PC-9 (cell line): Measurements from ENCODE around the gene TNFRSF25.

Experiments used
- CTCF ChIP-seq: fragments of 200-600 bp; sonication (generic); conservative IDR thresholded peaks from 2 replicates; pipeline ENCODE4 v1.6.1; 2017; ENCODE audit warnings: mixed run types, antibody characterized with exemption, mild to moderate bottlenecking, moderate library complexity
- EZH2 ChIP-seq: fragments of 200-600 bp; sonication (generic); IDR thresholded peaks from 2 replicates; pipeline ENCODE4 v1.8.0; 2017; ENCODE audit warnings: antibody characterized with exemption, low read depth

DNA sequence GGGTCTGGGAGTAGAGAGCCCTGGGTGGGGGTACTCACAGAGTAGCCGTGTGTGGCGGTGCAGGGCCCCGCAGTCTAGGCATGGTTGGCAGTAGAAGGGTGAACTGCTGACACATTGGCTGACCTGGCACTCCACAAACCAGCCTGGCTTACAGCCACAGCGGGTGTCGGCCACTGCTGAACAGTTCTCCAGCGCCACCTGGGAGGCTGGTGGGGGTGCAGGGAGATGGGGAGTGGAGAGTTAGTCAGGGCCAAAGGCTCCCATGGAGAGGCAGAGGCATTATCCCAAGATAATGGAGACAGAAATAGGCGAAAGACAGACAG lies 1.5 kb downstream of the TNFRSF25 start:
- TF ChIP-seq CTCF (no peak), EZH2 (no peak)
